Thyroid gland (tissue), 4 donors: ENCODE results near the gene BECN2. TPM values are rescaled to one million over a fixed set of nuclear protein-coding genes. Genes with fewer than 3 reads are reported as not detected.

Source experiments
- DNase-seq, 2 donors: peaks; one replicate each; pipeline ENCODE4 v3.0.0-alpha.2; 2019
- H3K27ac ChIP-seq, 3 donors: fragments of 200-600 bp; sonication (generic); 1 replicate in 2 of 3; 2 replicates in 1 of 3; pipeline ENCODE4 v1.5.1; 2016 to 2019; ENCODE audit warnings: mild to moderate bottlenecking in 1 of 3, moderate library complexity in 1 of 3
- H3K27me3 ChIP-seq: fragments of 200-600 bp; sonication (generic); one replicate; pipeline ENCODE4 v1.5.1; 2019
- H3K36me3 ChIP-seq, 2 donors: fragments of 200-600 bp; sonication (generic); one replicate each; pipeline ENCODE4 v1.5.1; 2016 to 2019
- H3K4me1 ChIP-seq, 2 donors: fragments of 200-600 bp; sonication (generic); one replicate each; pipeline ENCODE4 v1.5.1; 2017 to 2019
- H3K4me3 ChIP-seq, 3 donors: fragments of 200-600 bp; sonication (generic); replicated peaks in 1 of 3; 1 replicate in 2 of 3; 2 replicates in 1 of 3; pipeline ENCODE4 v1.5.1; 2016; ENCODE audit warnings: mild to moderate bottlenecking in 1 of 3
- H3K9me3 ChIP-seq: fragments of 200-600 bp; sonication (generic); one replicate; pipeline ENCODE4 v1.5.1; 2017
- CTCF ChIP-seq, 6 experiments: fragments of 200-600 bp in 3 of 6; fragments of 450-650 bp in 3 of 6; sonication (generic) in 3 of 6; IDR thresholded peaks; one replicate each; pipeline ENCODE4 v1.5.1; 2016 to 2019; ENCODE audit warnings: antibody characterized with exemption in 6 of 6, mild to moderate bottlenecking in 2 of 6, inconsistent platforms in 1 of 6, moderate library complexity in 1 of 6
- POLR2A ChIP-seq, 2 donors: fragments of 450-650 bp; IDR thresholded peaks; one replicate each; pipeline ENCODE4 v1.6.1; 2017; ENCODE audit warnings: antibody characterized with exemption in 2 of 2, mild to moderate bottlenecking in 2 of 2, moderate library complexity in 1 of 2
- WGBS, 2 donors: methylation state at CpG; one replicate each; pipeline ENCODE4 v1.1.5; 2017; 5-methylcytosine and 5-hydroxymethylcytosine counted together
- intact Hi-C: fragments of 100-400 bp; cut with DNase I; formaldehyde crosslinking; loops from one replicate; pipeline ENCODE4 v1.15.1; 2023
- total RNA-seq, 4 donors: library from RNA; depleted of rRNA; stranded (reverse); fragments of >200 nt; gene quantifications; one replicate each; pipeline ENCODE4 v1.2.3, GENCODE V29; 2016

Gene BECN2
- total RNA-seq, 4 donors from 2014 or later = not detected

DNA sequence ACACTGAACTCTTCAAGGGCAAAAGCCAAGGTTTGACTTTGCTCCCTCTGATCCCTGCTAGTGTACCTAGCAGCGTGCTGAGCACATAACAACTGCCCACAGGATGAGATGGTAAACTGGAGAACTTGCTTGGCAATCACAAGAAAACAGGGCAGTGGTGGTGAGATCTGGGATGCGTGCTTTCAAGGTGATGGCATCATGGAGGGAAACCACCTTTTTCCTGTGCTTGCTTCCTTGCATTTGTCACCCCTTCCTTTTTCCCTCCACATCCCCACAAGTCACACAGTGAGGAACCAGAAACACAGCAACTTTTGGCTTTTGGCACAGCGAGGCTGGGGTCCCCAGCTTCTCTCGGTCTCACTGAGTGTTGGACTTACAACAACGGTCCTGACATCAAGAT, 31.4 kb upstream of the BECN2 start:
- Histone ChIP-seq H3K4me3 (no peak overlapping the region), H3K27ac (no peak overlapping the region), H3K9me3 (no peaks in the 10 kb centered on the region), H3K36me3 (no peaks in the 10 kb centered on the region), H3K27me3 (no peaks in the 10 kb centered on the region), H3K4me1 (no peaks in the 10 kb centered on the region)
- 77 to 85% methylated on average over 5 of the region's 5 CpGs for WGBS, 2 donors
- DNase-seq = no peak
- intact Hi-C loops = no loop called here
- no peak for TF ChIP-seq CTCF (IDR thresholded peaks at IDR 0.05)
- TF ChIP-seq POLR2A (IDR thresholded peaks at IDR 0.05) = no peak

DNA sequence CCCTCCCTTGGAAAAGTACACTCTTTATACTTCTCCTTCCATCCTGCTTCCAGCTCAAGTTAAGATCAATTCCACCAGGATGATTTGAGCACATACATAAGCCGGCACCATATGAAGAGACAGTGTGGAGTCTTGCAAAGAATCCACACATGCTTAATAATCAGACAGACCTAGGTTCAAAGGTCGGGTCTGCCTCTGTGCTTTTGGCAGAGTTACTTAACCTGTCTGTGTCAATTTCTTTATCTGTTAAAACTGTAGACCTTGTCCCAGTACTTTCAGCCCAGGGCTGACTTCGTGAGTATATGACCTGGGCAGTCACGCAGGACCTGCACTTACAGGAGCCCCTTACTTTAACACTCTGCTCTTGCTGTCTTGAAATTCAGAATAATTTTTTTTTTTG, 30.2 kb upstream of the BECN2 start:
- no peak overlapping the region for H3K4me3 ChIP-seq
- no peaks in the 10 kb centered on the region for H3K27me3 ChIP-seq
- no peaks in the 10 kb centered on the region for H3K4me1 ChIP-seq
- TF ChIP-seq CTCF (IDR thresholded peaks at IDR 0.05) = no peak
- TF ChIP-seq POLR2A (IDR thresholded peaks at IDR 0.05) = no peak
- DNase-seq = no peak
- intact Hi-C loops = no loop called here
- H3K27ac ChIP-seq = no peak overlapping the region
- WGBS, 2 donors = 67 to 71% methylated on average over 4 of the region's 4 CpGs
- no peaks in the 10 kb centered on the region for H3K9me3 ChIP-seq
- no peaks in the 10 kb centered on the region for H3K36me3 ChIP-seq

DNA sequence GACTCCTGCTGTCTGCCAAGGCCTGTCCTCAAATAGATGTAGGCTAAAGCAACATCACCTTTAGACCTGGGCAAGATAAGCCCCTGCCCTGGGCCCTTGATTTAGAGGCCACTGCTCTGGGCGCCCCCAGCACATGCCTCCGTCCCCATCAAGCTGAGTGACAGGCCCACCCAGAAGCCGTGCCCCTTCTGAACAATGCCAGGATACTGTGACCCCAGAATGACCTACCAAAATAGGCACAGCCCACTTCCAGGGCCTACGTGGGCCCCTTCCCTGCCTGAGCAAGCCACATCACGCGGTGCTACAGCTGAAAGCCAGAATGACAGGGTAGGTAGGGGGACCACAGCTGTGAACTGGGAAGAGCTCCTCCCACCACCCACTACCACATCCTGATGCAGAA, 24.7 kb upstream of the BECN2 start:
- Histone ChIP-seq H3K27ac (no peak overlapping the region), H3K4me1 (no peaks in the 10 kb centered on the region), H3K9me3 (no peaks in the 10 kb centered on the region), H3K36me3 (no peaks in the 10 kb centered on the region), H3K27me3 (no peaks in the 10 kb centered on the region), H3K4me3 (no peak overlapping the region)
- intact Hi-C loops = no loop called here
- WGBS, 2 donors = 80 to 83% methylated on average over 6 of the region's 6 CpGs
- TF ChIP-seq CTCF (IDR thresholded peaks at IDR 0.05) = no peak
- no peak for TF ChIP-seq POLR2A (IDR thresholded peaks at IDR 0.05)
- DNase-seq = no peak

DNA sequence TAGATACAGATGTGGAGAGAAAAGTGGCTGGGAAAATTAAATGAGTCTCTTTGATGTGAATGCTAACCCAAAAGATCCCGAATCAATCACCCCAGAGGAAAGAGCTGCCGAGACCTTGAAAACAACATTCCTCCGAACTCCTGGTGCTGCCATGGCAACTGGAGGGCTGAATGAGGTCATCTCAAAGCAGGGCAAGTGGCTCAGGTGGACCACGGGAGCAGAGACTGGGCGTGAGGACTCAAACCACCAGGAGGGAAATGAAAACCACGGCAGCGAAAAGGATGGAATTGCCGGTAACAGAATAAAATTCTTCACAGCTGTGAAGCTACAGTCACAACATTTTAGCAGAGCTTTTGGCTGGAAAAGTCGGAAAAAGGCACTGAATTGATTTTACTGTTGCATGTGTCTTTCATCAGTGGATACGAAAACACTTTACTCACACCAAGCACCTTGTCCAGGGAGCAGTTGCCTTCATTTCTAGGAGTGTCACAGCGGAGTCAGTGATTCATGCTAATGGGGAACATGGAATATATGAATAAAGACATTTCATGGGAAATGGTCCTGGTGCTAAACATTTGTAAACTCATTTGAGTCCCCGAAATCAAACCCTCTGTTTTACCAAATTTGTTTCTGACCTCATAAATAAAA, 23.2 kb upstream of the BECN2 start:
- TF ChIP-seq POLR2A (IDR thresholded peaks at IDR 0.05) (no peak), CTCF (IDR thresholded peaks at IDR 0.05) (no peak)
- 35% methylated on average over 12 of the region's 12 CpGs for WGBS, 2 donors
- no peaks in the 10 kb centered on the region for H3K4me1 ChIP-seq
- H3K4me3 ChIP-seq = no peak overlapping the region
- no peaks in the 10 kb centered on the region for H3K9me3 ChIP-seq
- H3K36me3 ChIP-seq = no peaks in the 10 kb centered on the region
- intact Hi-C loops = no loop called here
- H3K27ac ChIP-seq = no peak overlapping the region
- peak; percentile 25 to 52 for DNase-seq
- H3K27me3 ChIP-seq = no peaks in the 10 kb centered on the region

- H3K36me3 ChIP-seq = no peaks in the 10 kb centered on the region
- no peaks in the 10 kb centered on the region for H3K27me3 ChIP-seq
- no peak overlapping the region for H3K4me3 ChIP-seq
- no peak for TF ChIP-seq CTCF (IDR thresholded peaks at IDR 0.05)
- no peak for TF ChIP-seq POLR2A (IDR thresholded peaks at IDR 0.05)
- DNase-seq = no peak
- 53 to 57% methylated on average over 7 of the region's 7 CpGs for WGBS, 2 donors
- no peak overlapping the region for H3K27ac ChIP-seq
- intact Hi-C loops = no loop called here
- no peaks in the 10 kb centered on the region for H3K9me3 ChIP-seq
- H3K4me1 ChIP-seq = no peaks in the 10 kb centered on the region
These were observed 22.7 kb upstream of the BECN2 start for GRCh38 chr1:241934866-241935265.
